ENCODE results near the gene CLEC14A. TPM values are rescaled to one million over a fixed set of nuclear protein-coding genes. Genes with fewer than 3 reads are reported as not detected.

The CLEC14A gene
- total and polyA plus RNA-seq, 9 of the 15 experiments (the other 6 are each of a cell fraction or from before 2014, with no cell fraction given) = not detected

Other genes with a start within 250 kb of the CLEC14A start
- gene SSTR1, start 48.2 kb downstream of the CLEC14A start, total RNA-seq (2014; rRNA removed) = not detected in 2 replicates
- not detected in 2 replicates for gene SSTR1, start 48.2 kb downstream of the CLEC14A start, total RNA-seq (2014; rRNA removed; fragmentation: Illumina TruSeq; extraction: Trizol)
- not detected in 2 replicates for gene SSTR1, start 48.2 kb downstream of the CLEC14A start, total RNA-seq (2015; rRNA removed; fragmentation: Illumina TruSeq; extraction: Trizol)
- gene SSTR1, start 48.2 kb downstream of the CLEC14A start, total RNA-seq (2021) = not detected in 2 replicates
- not detected in 2 replicates for gene SSTR1, start 48.2 kb downstream of the CLEC14A start, polyA plus RNA-seq (2011; rRNA removed)
- not detected in 2 replicates for gene SSTR1, start 48.2 kb downstream of the CLEC14A start, polyA plus RNA-seq (2014; fragmentation: Illumina TruSeq; extraction: Trizol)
- not detected for gene SSTR1, start 48.2 kb downstream of the CLEC14A start, polyA plus RNA-seq (2014; fragmentation: Nextera tagmentation; extraction: Ambion mirVana)
- gene SSTR1, start 48.2 kb downstream of the CLEC14A start, polyA plus RNA-seq (2014; rRNA removed) = not detected in 2 replicates